Right cardiac atrium (tissue), 5 donors: Measurements from ENCODE around the gene OCA2. TPM values are rescaled to one million over a fixed set of nuclear protein-coding genes. Genes with fewer than 3 reads are reported as not detected.
"Not testable (repeated sequence)": the region's sequence is repeated elsewhere in the genome, so short reads cannot be mapped to it uniquely, and the experiment has no call there.

Experiments
- ATAC-seq, 2 donors: fragments of 200-7000 bp; cut with Tn5 transposase; one replicate each; pipeline versions ENCODE4 v1.8.0 to v1.9.1; 2020; ENCODE audit warnings: moderate library complexity in 2 of 2, mild to moderate bottlenecking in 1 of 2
- DNase-seq, 3 donors: peaks; one replicate each; pipeline ENCODE4 v3.0.0-alpha.2; 2020
- H3K27ac ChIP-seq: one replicate; pipeline ENCODE4 v1.5.1; 2013; ENCODE audit warnings: mild to moderate bottlenecking, low read length, control low read depth, moderate library complexity
- H3K27me3 ChIP-seq: one replicate; pipeline ENCODE4 v1.6.1; 2013; ENCODE audit not compliant: control insufficient read depth, insufficient read depth
- H3K4me1 ChIP-seq: one replicate; pipeline ENCODE4 v1.6.1; 2013; ENCODE audit warnings: low read length; ENCODE audit not compliant: control insufficient read depth, insufficient read depth
- H3K4me3 ChIP-seq: one replicate; pipeline ENCODE4 v1.5.1; 2013; ENCODE audit warnings: low read length, control low read depth
- H3K9me3 ChIP-seq: one replicate; pipeline ENCODE4 v1.6.1; 2013; ENCODE audit warnings: low read length; ENCODE audit not compliant: control insufficient read depth
- WGBS: extraction: QIAGEN DNeasy Blood & Tissue Kit; methylation state at CpG from one replicate; pipeline ENCODE4 v1.1.7; 2013; 5-methylcytosine and 5-hydroxymethylcytosine counted together
- intact Hi-C, 4 donors: fragments of 100-400 bp; cut with DNase I; formaldehyde crosslinking; loops; one replicate each; pipeline versions ENCODE4 v1.11.0 to v1.14.0; 2022 to 2023
- long read RNA-seq, 4 donors: library from polyadenylated mRNA; unstranded; transcript quantifications; one replicate each; pipeline ENCODE4 v2.0.0, GENCODE V29; 2020 to 2021
- polyA plus RNA-seq: library from polyadenylated mRNA; stranded (reverse); fragments of 200-250 nt; gene quantifications from one replicate; pipeline ENCODE4 v1.2.3, GENCODE V29; 2013
- total RNA-seq, 4 donors: library from RNA; stranded (reverse); fragmentation: NEBNext Ultra II Directional; extraction: Animal tissue kit (Norgen Biotek cat#: 25700); gene quantifications; one replicate each; pipeline ENCODE4 v1.2.1, GENCODE V29; 2021
- donor health status: healthy with polysubstance abuse.
- donor health status: DM: no; HTN: yes; CAD: no.
- donor health status: DM: no; HTN: no; CAD: no.
- donor health status: DM: no; HTN: yes; CAD: no; lungs with severe emphysema.
- donor health status: DM: yes; HTN: yes; CAD: no.

The OCA2 gene
- total RNA-seq (1 to 10 TPM in 1 of 4 donors, under 1 TPM in 3; 0.45 to 1.2 (median 0.61) TPM), polyA plus RNA-seq (0.29 TPM)
- long read RNA-seq, donor 1, partial matches to known transcripts: 0 of 1 reads
- long read RNA-seq, donor 1, other reads (novel, unspliced or antisense): 0 of 1 reads
- long read RNA-seq, donor 2: 0 reads
- long read RNA-seq, donor 3, partial matches to known transcripts: 0 of 1 reads
- long read RNA-seq, donor 3, other reads (novel, unspliced or antisense): 1 of 1 reads
- long read RNA-seq, donor 4, partial matches to known transcripts: 0 of 1 reads
- long read RNA-seq, donor 4, other reads (novel, unspliced or antisense): 1 of 1 reads

DNA sequence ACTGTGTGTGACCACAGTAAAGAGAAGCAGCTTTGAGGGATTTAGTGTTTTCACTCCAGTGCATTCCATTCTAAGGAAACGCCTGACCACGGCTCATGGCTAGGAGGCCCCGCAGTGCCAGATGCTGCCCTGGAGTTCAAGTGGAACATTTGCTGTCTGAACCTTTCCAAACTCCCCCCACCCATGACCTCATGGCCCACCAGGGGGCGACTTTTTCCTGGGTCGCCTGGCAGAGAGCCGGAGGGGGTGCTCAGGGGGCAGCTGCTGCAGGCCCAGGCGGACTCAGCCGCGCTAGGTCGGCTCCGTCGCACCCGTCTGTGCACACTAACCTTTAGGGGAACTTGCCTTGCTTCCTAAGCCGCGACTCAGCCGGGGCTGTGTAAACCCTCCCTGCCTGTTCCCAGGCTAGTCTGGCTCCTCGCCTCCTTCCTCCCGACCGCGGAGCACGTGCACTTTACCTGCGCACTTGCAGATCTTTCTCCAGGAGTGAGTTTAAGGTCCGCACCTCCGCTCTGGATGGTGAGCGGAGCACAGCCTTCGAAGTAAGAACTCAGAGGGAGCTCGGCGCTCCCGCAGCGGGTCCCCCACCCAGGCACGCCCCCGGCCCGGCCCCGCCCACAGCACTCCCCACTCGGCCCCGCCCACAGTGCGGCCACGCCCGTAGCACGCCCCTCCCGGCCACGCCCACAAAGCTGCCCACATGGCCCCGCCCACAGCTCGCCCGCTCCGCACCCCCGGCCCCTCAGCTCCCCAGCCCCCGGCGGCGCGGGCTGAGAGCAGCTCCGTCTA, at the start of gene OCA2:
Gene OCA2 (minus strand): TSS at position 550 of the 789 bp plus-strand sequence. CDS start 17,441 bp downstream, outside the sequence.
- intact Hi-C loops: no loop called here
- peaks cover 3% of the 10 kb centered on the region for H3K4me1 ChIP-seq

GRCh38 chr15:28147801-28148200, 48.7 kb upstream of the OCA2 start:
- WGBS: 95% methylated on average over 3 of the region's 3 CpGs
- no peaks in the 10 kb centered on the region for H3K4me1 ChIP-seq
- H3K4me3 ChIP-seq: no peak overlapping the region
- intact Hi-C loops: no loop called here
- H3K9me3 ChIP-seq: no peaks in the 10 kb centered on the region
- H3K27me3 ChIP-seq: no peaks in the 10 kb centered on the region
- no peak overlapping the region for H3K27ac ChIP-seq
- ATAC-seq (no peak), DNase-seq (no peak)

More for the DNA sequence above, at the start of gene OCA2:
- H3K9me3 ChIP-seq: no peaks in the 10 kb centered on the region
- H3K27ac ChIP-seq: no peak within 1 kb of the TSS
- 8% methylated on average over 52 of the region's 52 CpGs for WGBS
- no peaks in the 10 kb centered on the region for H3K27me3 ChIP-seq
- DNase-seq (peak; percentile 65 to 90 (median 89)), ATAC-seq (peak; percentile 55 to 56)
- H3K4me3 ChIP-seq: peak within 1 kb of the TSS; percentile 14

DNA sequence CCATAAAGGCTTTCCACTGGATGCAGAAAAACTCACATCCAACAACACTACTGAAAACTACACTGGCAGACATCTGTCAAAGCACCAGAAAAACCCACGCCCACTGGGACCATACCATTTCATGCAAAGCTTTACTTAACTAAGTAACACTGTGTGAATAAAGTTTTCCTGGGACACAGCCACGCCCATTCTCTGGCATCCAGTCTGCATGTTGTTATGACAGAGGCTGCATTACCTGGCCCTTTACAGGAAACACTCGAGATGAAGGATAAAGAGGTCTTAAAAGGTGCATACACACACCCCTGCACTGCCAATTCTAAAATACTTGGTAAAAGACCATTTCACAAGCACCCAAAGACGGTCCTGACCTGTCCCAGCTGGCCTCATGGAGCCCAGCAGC, 46.3 kb upstream of the OCA2 start:
- DNase-seq, H3K4me3 ChIP-seq, H3K9me3 ChIP-seq, ATAC-seq, H3K27me3 ChIP-seq, intact Hi-C loops, H3K4me1 ChIP-seq, H3K27ac ChIP-seq: not testable (repeated sequence)
- 90% methylated on average over 4 of the region's 4 CpGs for WGBS

DNA sequence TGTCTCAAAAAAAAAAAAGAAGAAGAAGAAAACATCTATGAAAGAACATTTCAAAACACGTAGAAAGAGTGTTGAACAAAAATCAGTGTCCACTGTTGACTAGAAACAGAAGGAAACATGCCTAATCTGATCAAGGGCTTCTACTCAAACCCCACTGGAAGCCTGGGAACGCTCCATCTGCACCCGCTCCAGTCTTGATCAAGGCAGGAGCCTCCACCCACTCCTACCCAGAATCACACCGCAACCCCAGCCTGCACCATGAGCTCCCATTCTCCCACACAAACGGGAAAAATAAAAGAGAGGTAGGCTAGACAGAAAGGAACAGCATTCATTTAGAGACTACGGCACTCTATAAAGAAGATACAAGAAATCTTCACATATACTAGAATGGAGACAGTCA, 40.9 kb upstream of the OCA2 start:
- WGBS: 96% methylated on average over 6 of the region's 6 CpGs
- Histone ChIP-seq H3K9me3 (no peaks in the 10 kb centered on the region), H3K4me1 (no peaks in the 10 kb centered on the region), H3K27me3 (no peaks in the 10 kb centered on the region), H3K27ac (no peak overlapping the region), H3K4me3 (no peak overlapping the region)
- no peak for ATAC-seq
- DNase-seq: no peak
- intact Hi-C loops: no loop called here

- H3K27ac ChIP-seq, H3K4me3 ChIP-seq, H3K9me3 ChIP-seq, intact Hi-C loops, H3K27me3 ChIP-seq, DNase-seq, H3K4me1 ChIP-seq, ATAC-seq: not testable (repeated sequence)
- 84% methylated on average over 9 of the region's 9 CpGs for WGBS
Measured at GRCh38 chr15:28137408-28138039, 38.4 kb upstream of the OCA2 start.

- WGBS: 77% methylated on average over 6 of the region's 6 CpGs
- H3K4me1 ChIP-seq, H3K27ac ChIP-seq, H3K9me3 ChIP-seq, ATAC-seq, intact Hi-C loops, H3K4me3 ChIP-seq, DNase-seq, H3K27me3 ChIP-seq: not testable (repeated sequence)
Measured at GRCh38 chr15:28136236-28136904, 37.3 kb upstream of the OCA2 start.

GRCh38 chr15:28133281-28133680, 34.2 kb upstream of the OCA2 start:
- intact Hi-C loops: no loop called here
- DNase-seq (no peak), ATAC-seq (no peak)
- no peaks in the 10 kb centered on the region for H3K9me3 ChIP-seq
- H3K4me3 ChIP-seq: no peak overlapping the region
- H3K4me1 ChIP-seq: no peaks in the 10 kb centered on the region
- no peaks in the 10 kb centered on the region for H3K27me3 ChIP-seq
- no peak overlapping the region for H3K27ac ChIP-seq

GRCh38 chr15:28132524-28133275, 33.6 kb upstream of the OCA2 start:
- intact Hi-C loops: no loop called here
- no peak overlapping the region for H3K27ac ChIP-seq
- H3K27me3 ChIP-seq: no peaks in the 10 kb centered on the region
- H3K4me1 ChIP-seq: no peaks in the 10 kb centered on the region
- ATAC-seq (peak in 1 of 2 donors; percentile 25), DNase-seq (no peak)
- 83% methylated on average over 21 of the region's 21 CpGs for WGBS
- H3K4me3 ChIP-seq: no peak overlapping the region
- H3K9me3 ChIP-seq: no peaks in the 10 kb centered on the region

DNA sequence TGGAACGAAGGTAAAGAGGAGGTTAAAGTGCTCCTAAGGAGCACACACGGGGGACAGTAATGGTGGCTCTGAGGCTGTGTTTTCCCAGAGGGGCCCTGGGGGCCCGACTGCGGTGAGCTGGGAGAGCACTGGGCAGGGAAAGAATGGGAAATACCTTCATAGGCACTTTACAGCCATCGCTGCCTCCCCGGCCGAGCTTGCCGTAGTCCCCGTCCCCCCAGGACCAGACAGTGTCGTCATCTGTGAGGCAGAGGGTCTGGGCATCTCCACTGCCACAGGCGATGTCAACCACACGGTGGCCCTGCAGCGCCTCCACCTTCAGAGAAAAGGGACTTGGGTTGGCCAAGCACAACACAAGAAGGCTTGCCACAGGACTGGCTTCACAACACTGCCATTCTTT, 32.8 kb upstream of the OCA2 start:
- H3K4me3 ChIP-seq: no peak overlapping the region
- no peaks in the 10 kb centered on the region for H3K9me3 ChIP-seq
- H3K4me1 ChIP-seq: peaks cover 3% of the 10 kb centered on the region
- H3K27me3 ChIP-seq: no peaks in the 10 kb centered on the region
- no peak for DNase-seq
- 89% methylated on average over 13 of the region's 13 CpGs for WGBS
- H3K27ac ChIP-seq: no peak overlapping the region
- intact Hi-C loops: no loop called here
- no peak for ATAC-seq

GRCh38 chr15:28131400-28131799, 32.3 kb upstream of the OCA2 start:
- DNase-seq (peak in 1 of 3 donors; percentile 41), ATAC-seq (no peak)
- intact Hi-C loops: no loop called here
- H3K4me1 ChIP-seq: peaks cover 3% of the 10 kb centered on the region
- no peak overlapping the region for H3K4me3 ChIP-seq
- no peaks in the 10 kb centered on the region for H3K27me3 ChIP-seq
- WGBS: 96% methylated on average over 13 of the region's 13 CpGs
- H3K27ac ChIP-seq: no peak overlapping the region
- no peaks in the 10 kb centered on the region for H3K9me3 ChIP-seq
